ENCODE measurements around the gene PRPS1.
"Not testable (repeated sequence)": the region's sequence is repeated elsewhere in the genome, so short reads cannot be mapped to it uniquely, and the experiment has no call there.

The PRPS1 gene

DNA sequence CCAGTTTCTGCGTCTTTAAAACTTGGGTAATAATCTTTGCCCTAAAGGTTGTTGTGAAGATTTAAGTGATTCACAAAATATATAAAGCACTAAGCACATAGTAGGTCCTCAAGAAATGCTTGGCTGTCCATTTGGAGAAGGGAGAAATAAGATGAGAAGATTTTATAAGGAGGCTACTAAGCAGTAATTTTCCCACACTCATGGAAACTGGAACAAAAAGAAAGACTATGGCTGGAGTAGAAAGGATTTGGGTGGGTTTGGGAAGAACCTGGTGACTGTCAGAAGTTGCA lies 47.0 kb downstream of the PRPS1 start:
- DNase-seq (ENCODE audit: low read depth), result no peak

DNA sequence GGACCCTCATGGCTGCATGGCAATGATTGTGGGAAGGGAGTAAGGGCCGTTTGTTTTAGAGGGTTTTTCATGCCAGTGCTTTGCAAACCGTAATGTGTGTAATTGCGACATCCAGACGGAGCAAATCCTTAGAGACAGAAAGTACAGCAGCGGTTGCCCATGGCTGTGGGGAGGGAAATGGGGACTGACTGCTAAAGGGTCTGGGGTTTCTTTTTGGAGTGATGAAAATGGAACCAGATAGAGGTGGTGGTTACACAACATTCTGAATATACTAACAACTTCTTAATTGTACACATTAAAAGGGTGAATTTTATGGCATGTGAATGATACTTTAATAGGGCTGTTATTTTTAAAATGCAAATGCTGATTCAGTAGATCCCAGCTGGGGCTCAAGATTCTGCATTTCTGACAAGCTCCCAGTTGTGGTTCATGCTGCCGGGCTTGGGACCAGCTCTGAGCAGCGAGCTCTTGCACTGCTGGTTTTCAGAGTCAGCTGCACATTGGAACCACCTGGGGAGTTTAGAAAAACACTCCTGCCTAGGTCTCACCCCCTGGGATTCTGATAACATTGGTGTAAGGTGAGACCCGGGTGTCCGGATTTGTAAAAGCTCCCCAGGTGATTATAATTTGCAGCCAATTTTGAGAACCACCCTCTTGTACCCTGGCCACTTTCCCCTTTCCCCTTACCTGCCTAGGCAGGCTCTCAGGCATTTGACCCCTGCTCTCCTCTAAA lies 47.7 kb downstream of the PRPS1 start:
- DNase-seq (ENCODE audit: low read depth), result no peak

DNA sequence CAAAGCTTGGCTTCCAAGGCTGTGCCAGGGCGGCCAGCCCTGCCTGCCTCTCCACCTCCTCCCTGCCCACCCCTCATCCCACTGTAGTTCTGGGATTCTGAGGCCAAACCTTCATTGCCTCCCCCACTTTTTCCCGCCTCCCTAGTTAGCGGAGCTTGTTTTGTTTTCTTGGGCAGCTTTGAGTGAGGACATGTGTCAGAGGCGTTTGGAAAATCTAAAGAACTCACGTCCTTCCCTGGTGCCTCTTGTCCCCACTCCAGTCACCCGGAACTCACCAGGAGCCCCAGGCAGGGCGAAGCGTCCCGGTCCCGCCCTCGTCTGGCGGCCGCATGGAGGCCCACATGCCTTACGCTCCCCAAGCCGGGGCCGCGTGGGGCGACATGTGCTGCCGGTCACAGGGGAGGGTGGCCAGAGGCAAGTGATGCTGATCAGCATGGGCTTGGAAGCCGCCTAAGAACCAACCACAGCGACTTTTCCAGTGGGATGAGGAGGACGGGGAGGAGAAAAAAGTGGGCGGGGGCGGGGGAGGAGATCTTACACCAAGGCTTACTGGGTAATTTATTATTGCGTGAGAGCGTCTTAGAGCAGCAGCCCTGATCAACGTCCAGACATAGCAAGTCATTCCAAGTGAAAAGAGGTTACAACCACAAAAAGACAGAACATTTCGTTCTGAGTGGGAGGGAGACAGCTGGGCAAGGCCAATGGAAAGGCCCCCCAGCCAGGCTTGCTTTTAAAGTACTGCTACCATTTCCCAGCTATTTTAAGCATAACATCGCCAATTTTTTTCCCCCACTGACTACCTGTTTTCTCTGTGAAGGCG lies 48.5 kb downstream of the PRPS1 start:
- DNase-seq (ENCODE audit: low read depth), result peak; percentile 48

- DNase-seq (ENCODE audit: low read depth), result no peak
These were observed 49.2 kb downstream of the PRPS1 start for GRCh38 chrX:107677501-107677901.

DNA sequence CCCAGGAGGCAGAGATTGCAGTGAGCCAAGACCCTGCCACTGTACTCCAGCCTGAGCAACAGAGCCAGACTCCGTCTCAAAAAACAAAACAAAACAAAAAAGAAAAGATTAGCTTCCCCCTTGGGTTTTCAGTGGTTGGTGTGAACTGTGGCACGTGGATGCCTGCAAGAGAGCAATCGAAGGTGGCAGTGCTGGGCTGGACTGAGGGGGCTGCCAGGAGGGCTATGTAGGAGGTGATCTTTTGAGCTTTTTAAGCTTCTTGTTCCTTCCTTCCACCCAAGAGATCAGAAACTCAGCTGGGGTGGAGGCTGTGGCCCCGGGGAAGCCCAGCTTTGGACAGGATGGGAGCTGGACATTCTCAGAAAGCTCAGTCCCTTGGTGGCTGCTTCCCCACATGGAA lies 49.6 kb downstream of the PRPS1 start:
- no peak for DNase-seq (ENCODE audit: low read depth)

DNA sequence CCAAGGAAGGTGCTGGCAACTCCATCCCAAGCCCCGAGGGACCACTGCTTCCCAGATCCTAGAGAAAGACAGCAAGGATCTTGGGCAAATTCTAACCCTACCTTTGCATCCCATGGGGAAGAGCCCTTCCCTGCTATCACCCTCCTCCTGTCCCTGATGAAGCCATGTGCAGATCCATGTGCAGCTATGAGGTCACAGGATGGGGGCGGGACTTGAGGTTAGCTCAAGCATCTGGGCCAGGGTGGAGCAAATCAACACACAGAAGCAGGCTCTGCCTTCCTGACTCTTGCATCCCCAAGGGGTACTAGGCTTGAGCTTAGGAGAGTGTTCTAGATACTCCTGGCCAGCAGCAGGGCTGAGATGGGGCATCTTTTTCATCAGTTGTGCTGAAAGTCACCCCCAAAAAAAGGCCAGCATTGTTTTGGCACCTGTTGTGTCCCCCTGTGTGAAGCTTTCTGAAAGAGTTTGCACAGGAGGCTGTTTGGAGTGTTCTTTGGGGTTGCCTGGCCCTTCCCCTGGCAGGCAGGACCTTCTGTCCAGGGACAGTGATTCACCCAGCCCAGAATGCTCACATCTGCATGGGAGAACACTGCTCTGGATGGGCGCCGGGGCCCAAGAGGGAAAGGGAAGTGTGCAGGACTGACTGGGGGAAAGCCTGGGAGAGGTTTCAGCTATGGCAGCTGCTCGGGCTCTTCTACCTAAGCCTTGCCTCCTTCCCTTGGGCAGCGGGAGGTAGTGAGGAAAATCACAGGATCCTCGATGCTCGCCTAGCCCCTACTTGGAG lies 50.8 kb downstream of the PRPS1 start:
- DNase-seq (ENCODE audit: low read depth), result no peak

DNA sequence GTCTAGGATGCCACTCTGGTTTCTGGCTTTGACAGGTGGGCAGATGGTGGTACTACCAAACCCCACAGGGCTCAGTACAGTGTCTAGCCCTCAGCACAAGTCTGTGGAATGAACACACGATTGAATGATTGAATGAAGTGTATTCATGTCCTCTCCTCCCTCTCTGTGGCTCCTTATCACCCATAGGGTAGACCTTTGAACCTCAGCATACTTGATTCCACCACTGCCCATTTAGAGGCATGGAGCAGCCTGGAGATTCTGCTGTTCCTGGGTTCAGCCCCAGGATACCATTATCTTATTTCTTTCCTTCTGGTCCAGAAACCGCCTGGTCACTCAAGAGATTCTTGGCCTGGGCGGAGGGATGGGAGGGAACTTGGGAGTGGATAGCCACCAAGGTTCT lies 53.9 kb downstream of the PRPS1 start:
- no peak for DNase-seq (ENCODE audit: low read depth)

DNA sequence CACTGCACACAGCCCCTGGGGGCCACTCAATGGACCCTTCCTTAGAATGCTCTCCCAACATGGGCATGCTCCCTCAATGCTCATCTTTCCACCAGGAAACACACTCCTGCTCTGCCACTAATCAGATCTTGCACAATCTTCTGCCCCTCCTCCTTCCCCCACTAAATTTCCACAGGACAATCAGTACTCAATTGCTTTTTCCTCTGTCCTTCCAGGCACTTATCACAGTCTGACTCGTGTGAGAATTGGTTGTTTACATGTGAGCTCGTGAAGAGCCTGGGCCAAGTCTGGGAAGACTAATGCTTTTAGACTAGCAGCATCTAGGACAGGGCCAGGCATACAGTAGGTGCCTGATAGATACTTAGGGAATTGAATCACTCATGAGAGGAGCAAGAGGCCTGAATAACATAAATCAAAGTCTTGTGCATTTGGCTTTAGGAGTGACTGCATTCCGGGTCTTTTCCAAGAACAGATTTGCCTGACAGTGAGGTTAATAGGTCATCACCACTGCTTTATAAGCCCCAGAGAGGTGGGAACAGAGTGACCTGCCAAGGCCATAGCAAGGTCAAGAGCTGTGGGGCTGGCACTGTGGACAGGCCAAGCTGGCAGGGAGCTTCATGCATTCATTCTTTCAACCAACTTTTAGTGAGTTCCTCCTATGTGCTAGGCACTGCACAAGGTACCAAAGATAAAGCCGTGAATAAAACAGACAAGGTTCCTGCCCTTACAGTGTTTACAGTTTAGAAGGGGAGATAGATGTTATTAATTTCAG lies 55.0 kb downstream of the PRPS1 start:
- DNase-seq (ENCODE audit: low read depth), result no peak

- DNase-seq (ENCODE audit: low read depth), result no peak
These were observed 55.6 kb downstream of the PRPS1 start for GRCh38 chrX:107683931-107684330.

GRCh38 chrX:107684956-107685385 lies 56.7 kb downstream of the PRPS1 start:
- no peak for DNase-seq (ENCODE audit: low read depth)

DNA sequence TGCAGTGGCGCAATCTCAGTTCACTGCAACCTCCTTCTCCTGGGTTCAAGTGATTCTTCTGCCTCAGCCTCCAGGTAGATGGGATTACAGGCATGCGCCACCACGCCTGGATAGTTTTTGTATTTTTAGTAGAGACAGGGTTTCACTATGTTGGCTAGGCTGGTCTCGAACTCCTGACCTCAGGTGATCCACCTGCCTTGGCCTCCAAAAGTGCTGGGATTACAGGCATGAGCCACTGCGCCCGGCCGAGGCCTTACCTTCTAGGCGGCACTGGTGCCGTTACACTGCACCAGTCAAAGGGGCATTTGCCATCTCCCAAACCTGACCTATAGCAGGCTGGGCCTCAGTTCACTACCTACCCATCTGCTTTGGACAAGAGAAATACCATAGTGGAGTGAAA lies 57.3 kb downstream of the PRPS1 start:
- not testable (repeated sequence) for DNase-seq (ENCODE audit: low read depth)

DNA sequence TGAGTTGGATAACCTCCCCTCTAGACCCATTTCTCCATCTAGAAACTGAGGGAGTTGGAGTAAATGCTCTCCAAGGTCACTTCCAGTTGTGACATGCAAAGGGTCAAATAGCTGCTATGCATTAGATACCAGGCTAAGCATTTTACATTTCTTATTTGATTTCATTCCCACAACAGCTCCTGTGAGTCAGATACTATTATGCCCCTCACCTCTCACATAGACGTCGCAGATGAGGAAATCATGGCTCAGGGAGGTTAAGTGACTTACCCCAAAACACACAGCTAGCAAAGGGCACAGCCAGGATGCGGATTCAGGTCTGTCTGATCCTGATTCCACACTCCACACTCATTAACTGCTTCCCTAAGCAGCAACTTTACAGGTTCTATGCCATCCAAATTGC lies 57.7 kb downstream of the PRPS1 start:
- DNase-seq (ENCODE audit: low read depth), result no peak

GRCh38 chrX:107686792-107687191 lies 58.5 kb downstream of the PRPS1 start:
- no peak for DNase-seq (ENCODE audit: low read depth)

DNA sequence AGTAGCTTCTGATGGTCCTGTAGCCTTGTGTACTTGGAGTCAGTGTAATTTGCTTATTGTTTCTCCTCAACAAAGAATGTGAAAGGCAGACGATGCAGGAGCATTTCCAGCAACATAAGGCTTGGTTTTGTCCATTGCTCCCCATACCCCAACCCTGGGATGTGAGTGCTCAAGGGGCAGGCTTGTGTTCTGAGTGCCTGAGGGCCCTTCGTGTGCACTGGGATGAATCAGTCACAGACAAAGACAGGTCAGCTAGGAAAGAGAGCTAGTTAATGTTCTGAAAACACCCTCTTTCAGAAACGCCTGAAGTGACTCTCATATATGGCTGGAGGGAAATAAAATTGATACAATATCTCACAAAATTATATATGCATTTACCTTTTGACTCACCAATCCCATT lies 59.1 kb downstream of the PRPS1 start:
- DNase-seq (ENCODE audit: low read depth), result no peak

DNA sequence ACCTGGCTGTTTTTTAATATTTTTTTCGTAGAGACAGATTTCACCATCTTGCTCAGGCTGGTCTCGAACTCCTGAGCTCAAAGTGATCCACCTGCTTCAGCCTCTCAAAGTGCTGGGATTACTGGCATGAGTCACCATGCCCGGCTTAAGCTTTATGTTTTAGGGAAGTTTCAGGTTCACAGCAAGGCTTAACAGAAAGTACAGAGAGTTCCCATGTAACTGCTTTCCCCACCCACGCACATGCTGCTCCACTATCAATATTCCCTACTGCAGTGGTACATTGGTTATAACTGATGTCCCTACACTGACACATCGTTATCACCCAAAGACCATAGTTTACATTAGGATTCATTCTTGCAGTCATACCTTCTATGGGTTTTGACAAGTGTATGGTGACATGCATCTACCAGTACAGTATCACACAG lies 62.7 kb downstream of the PRPS1 start:
- DNase-seq (ENCODE audit: low read depth), result no peak

GRCh38 chrX:107699616-107700015 lies 71.3 kb downstream of the PRPS1 start:
- no peak for DNase-seq (ENCODE audit: low read depth)

- no peak for DNase-seq (ENCODE audit: low read depth)
These were observed 72.0 kb downstream of the PRPS1 start for GRCh38 chrX:107700317-107700774.

All from HS-5 (cell line).